ENCODE data around the gene AFF2.

AFF2 gene

GRCh38 chrX:148536961-148537360 is 36.5 kb downstream of the AFF2 start:
- no peak for DNase-seq (ENCODE audit: low read depth)

DNA sequence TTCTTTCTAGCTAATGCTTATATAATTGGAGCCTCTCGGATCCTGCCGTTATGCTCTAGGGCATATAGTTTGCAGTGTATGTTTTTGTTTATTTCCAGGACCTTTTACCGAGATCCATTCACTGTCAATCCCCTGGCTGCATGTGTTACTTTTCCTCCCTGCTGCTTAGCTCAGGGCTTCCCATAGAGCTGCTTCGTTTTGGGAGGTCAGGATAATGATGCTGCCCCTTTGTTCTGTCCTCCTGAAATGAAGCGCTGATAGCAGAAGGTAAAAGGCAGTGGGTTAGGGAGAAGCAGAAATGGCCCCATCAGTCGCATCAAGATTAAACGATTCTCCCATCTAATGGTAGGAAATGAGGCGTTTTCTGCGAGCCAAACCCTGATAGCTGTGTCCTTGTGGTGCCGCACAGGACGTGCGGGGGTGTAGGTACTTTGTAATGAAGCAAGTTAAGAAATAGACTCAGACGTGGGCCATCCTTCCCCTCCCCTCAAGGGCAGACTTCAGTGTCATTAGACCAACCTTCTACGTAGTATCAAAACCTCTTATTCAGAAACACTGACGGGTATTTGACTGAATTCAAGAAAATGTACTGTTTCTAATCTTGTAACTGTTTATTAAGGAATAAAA is 37.3 kb downstream of the AFF2 start:
- no peak for DNase-seq (ENCODE audit: low read depth)

DNA sequence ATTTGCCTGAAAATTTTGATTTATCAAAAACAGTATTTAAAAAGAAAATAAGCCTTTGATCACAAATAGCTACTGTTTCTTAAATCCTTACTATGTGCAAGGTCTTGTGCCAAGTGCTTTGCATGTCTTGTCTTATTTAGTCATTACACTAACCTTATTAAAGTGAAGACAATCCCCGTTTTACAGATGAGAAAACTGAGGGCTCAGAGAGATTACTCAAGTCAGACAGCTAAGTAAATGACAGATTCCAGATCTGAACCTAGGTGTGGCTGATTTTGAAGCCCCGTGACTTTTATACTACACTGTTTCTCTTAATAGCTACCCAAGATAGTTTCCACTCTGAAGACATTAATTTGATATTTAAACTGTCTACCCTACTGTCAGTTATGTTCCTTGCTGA is 38.2 kb downstream of the AFF2 start:
- no peak for DNase-seq (ENCODE audit: low read depth)

- DNase-seq (ENCODE audit: low read depth), result no peak
These were observed 39.7 kb downstream of the AFF2 start for GRCh38 chrX:148540114-148540513.

GRCh38 chrX:148540671-148541583 is 40.5 kb downstream of the AFF2 start:
- DNase-seq (ENCODE audit: low read depth), result no peak

- no peak for DNase-seq (ENCODE audit: low read depth)
These were observed 41.1 kb downstream of the AFF2 start for GRCh38 chrX:148541584-148541940.

GRCh38 chrX:148542481-148543255 is 42.3 kb downstream of the AFF2 start:
- no peak for DNase-seq (ENCODE audit: low read depth)

DNA sequence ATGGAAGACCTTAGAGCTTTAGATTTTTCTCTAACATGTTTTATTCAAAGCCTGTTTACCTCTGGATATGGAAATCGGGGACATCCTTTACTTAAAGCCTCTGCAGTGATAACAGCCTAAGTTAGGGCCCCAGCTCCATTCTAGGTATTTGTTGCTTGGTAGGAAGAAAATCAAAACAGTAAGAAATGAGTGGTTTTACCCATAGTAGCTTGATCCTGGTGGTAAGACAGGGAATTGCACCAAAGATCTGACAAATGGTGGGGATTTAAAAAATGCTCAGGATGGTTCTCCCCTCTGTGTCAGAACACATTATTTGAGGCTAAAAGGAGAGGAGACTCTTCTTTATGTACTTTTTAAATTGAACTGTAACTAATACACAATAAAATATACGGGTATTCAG is 52.4 kb downstream of the AFF2 start:
- no peak for DNase-seq (ENCODE audit: low read depth)

- DNase-seq (ENCODE audit: low read depth), result no peak
These were observed 54.7 kb downstream of the AFF2 start for GRCh38 chrX:148555101-148555500.

GRCh38 chrX:148555571-148556243 is 55.3 kb downstream of the AFF2 start:
- DNase-seq (ENCODE audit: low read depth), result no peak

GRCh38 chrX:148556498-148556897 is 56.1 kb downstream of the AFF2 start:
- no peak for DNase-seq (ENCODE audit: low read depth)

- no peak for DNase-seq (ENCODE audit: low read depth)
These were observed 62.4 kb downstream of the AFF2 start for GRCh38 chrX:148562846-148563245.

DNA sequence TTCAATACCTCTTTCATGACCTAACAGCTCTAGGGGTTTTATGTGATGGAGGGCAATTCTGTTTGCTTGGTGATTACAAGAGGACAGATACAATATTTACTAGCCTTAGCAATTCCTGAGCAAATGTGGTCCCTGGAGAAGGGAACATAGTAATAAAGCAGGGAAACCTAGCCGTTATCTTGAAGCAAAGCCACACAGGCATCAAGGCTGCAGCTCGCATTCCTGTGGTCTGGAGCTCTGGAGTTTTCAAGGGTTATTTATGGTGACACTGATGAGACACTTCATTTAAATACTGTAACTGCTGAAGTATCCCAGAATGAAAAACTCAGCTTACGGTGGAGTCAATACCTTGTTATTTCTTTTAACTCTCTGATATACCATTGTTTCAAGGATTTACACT is 66.8 kb downstream of the AFF2 start:
- DNase-seq (ENCODE audit: low read depth), result peak; percentile 24

- DNase-seq (ENCODE audit: low read depth), result no peak
These were observed 67.4 kb downstream of the AFF2 start for GRCh38 chrX:148567779-148568178.

DNA sequence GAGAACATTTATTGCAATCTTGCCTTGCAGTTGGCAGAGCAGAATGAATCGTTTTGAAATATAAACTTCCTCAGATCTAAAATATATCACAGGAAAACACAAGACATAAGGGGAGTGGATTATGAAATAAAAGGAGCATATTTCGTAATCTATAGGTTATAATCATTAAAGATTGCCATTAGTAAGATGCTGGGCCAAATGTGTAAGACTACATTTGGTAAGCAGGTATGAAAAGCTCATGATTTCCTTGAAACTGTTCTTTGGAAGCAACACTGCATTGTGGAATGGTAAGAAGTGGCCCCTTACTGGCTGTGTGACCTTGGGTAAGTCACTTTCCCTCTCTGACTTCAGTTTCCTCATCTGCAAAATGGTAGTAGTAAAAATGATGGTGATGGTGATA is 68.3 kb downstream of the AFF2 start:
- DNase-seq (ENCODE audit: low read depth), result no peak

DNA sequence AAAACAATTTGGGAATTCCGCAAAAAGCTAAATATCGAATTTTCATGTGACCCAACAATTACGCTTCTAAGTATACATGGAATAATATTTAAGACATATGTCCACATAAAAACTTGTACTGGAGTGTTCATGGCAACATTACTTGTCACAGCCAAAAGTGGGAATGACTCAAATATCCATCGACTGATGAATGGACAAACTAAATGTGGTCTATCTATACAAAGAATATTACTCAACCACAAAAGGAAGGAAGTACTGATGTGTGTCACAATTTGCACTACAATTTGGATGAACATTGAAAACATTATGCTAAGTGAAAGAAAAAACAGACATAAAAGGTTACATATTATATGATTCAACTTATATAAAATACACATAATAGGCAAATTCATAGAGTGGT is 71.9 kb downstream of the AFF2 start:
- DNase-seq (ENCODE audit: low read depth), result no peak

DNA sequence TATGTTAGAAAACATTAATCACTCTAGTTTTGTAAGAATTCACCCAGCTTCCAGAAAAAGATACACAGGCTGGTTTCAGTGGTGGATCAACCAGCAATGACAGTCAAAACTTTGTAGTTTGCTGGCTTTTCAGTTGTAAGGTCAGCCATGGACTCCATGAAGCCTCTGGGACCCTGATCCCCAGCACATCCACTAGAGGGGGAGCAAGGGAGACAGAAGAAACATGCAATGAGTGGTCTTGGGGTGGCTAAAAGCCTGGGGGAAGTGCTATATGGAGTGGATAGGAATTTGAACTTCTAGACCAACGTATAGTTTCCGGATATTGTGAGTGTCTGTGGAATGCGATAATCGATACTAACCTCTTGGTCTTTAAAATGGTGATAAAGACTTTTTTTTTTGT is 72.7 kb downstream of the AFF2 start:
- no peak for DNase-seq (ENCODE audit: low read depth)

- no peak for DNase-seq (ENCODE audit: low read depth)
These were observed 74.0 kb downstream of the AFF2 start for GRCh38 chrX:148574237-148574973.

DNA sequence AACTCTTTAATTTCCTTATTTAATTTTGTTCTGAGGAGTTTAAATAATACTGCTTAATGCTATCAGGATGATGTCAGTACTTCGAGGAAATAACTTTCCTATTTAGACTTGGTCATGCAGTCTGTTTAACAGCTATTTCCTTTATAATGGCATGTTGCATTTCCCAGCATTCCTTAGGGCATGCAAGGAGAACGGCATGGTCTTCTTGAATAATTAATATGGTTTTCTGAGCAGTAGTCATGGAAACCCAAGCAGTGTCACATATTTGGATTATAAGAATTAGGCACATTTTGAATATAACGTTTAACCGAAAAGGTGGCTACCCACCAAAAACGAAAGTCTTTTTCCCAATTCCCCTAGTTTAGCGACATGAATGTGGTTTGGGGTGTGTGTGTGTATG is 76.0 kb downstream of the AFF2 start:
- DNase-seq (ENCODE audit: low read depth), result no peak

DNA sequence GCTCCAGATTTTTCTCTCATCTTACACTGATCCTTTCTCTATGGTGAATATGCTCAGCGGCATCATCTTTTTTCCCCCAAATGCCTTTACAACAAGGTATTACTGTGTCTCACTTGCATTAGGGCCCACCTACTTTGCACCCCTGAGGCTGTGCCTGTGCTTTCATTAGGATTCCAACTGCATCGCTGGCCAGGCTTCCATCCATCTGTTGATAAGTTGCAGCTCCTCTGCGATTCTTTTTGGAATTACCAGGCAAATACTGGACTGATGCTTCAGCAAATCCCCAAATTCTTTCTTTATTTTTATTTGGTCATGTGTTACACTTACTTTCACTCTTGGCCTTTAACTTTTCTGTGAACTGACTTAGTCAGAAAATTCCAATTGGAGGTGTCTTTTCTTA is 77.3 kb downstream of the AFF2 start:
- no peak for DNase-seq (ENCODE audit: low read depth)

- DNase-seq (ENCODE audit: low read depth), result no peak
These were observed 79.6 kb downstream of the AFF2 start for GRCh38 chrX:148580016-148580415.

DNA sequence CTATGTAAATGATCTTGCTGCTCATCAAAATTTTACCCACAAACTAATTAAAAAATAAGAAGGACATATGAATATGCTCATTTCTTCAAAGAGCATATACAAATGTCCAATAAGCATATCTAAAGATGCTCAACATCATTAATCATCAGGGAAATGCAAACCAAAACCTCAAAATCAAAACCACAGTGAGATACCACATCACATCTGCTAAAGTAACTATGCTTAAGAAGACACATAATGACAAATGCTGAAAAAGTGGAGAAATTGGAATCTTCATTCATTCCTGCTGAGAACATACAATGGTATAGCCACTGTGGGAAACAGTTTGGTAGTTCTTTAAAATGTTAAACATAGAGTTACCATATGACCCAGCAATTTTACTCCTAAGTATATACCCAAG is 81.9 kb downstream of the AFF2 start:
- DNase-seq (ENCODE audit: low read depth), result no peak
